ENCODE results near the gene AQP5. TPM values are rescaled to one million over a fixed set of nuclear protein-coding genes. Genes with fewer than 3 reads are reported as not detected.

The AQP5 gene
- total and polyA plus RNA-seq, 8 donors: 2.9 to 54.3 (median 8.6) TPM; not detected in 2

GRCh38 chr12:49948866-49949845, 12.5 kb upstream of the AQP5 start:
- intact Hi-C loops (cut with DNase I; ENCODE audit: low total_unique reads): no loop called here
- DNase-seq: no peak
- WGBS, 5 donors: 81 to 90% (median 86%) methylated on average over 10 to 13 of the region's 13 CpGs
- Histone ChIP-seq H3K4me3 (no peak overlapping the region), H3K27me3 (peaks cover 0 to 28% (median 0%) of the 10 kb centered on the region in 3 donors), H3K36me3 (no peaks in the 10 kb centered on the region), H3K9me3 (no peaks in the 10 kb centered on the region), H3K27ac (no peak overlapping the region), H3K4me1 (peaks cover 0 to 21% (median 12%) of the 10 kb centered on the region in 4 donors)
- TF ChIP-seq CTCF (IDR thresholded peaks at IDR 0.05) (no peak), POLR2AphosphoS5 (IDR thresholded peaks at IDR 0.05) (no peak), EP300 (IDR thresholded peaks at IDR 0.05) (no peak), POLR2A (IDR thresholded peaks at IDR 0.05) (no peak)

- Histone ChIP-seq H3K4me3 (no peak overlapping the region), H3K9me3 (no peaks in the 10 kb centered on the region), H3K36me3 (no peaks in the 10 kb centered on the region), H3K27me3 (peaks cover 0 to 35% (median 3%) of the 10 kb centered on the region in 3 donors), H3K27ac (no peak overlapping the region), H3K4me1 (peaks cover 0 to 21% (median 12%) of the 10 kb centered on the region in 4 donors)
- WGBS, 5 donors: 93 to 100% (median 95%) methylated on average over 3 of the region's 3 CpGs
- TF ChIP-seq POLR2AphosphoS5 (IDR thresholded peaks at IDR 0.05) (no peak), CTCF (IDR thresholded peaks at IDR 0.05) (no peak), POLR2A (IDR thresholded peaks at IDR 0.05) (no peak), EP300 (IDR thresholded peaks at IDR 0.05) (no peak)
- intact Hi-C loops (cut with DNase I; ENCODE audit: low total_unique reads): no loop called here
- no peak for DNase-seq
These were observed 11.8 kb upstream of the AQP5 start for GRCh38 chr12:49949866-49950265.

GRCh38 chr12:49950273-49951251, 11.1 kb upstream of the AQP5 start, which contains the start of gene AQP2:
Gene AQP2, plus strand, starts transcription at chr12:49950737. Its CDS starts 94 bp downstream, at chr12:49950831.
- peaks cover 0 to 19% (median 12%) of the 10 kb centered on the region in 4 donors for H3K4me1 ChIP-seq
- peak in 1 of 2 donors; percentile 62 for DNase-seq
- H3K27ac ChIP-seq: no peak within 1 kb of the TSS
- H3K27me3 ChIP-seq: peaks cover 0 to 42% (median 10%) of the 10 kb centered on the region in 3 donors
- no peaks in the 10 kb centered on the region for H3K9me3 ChIP-seq
- no peak for TF ChIP-seq CTCF (IDR thresholded peaks at IDR 0.05)
- no peak for TF ChIP-seq EP300 (IDR thresholded peaks at IDR 0.05)
- no peak for TF ChIP-seq POLR2AphosphoS5 (IDR thresholded peaks at IDR 0.05)
- TF ChIP-seq POLR2A (IDR thresholded peaks at IDR 0.05): no peak
- H3K4me3 ChIP-seq: no peak within 1 kb of the TSS
- 78 to 87% (median 85%) methylated on average over 26 to 32 of the region's 32 CpGs for WGBS, 5 donors
- H3K36me3 ChIP-seq: no peaks in the 10 kb centered on the region
- intact Hi-C loops (cut with DNase I; ENCODE audit: low total_unique reads): no loop called here
